GM21390 (cell line): ENCODE data around the gene ZCCHC10.
A peak's percentile ranks its signal among the peaks of the same experiment; 100 is the strongest.
"Not testable (repeated sequence)": the region's sequence is repeated elsewhere in the genome, so short reads cannot be mapped to it uniquely, and the experiment has no call there.

Experiments used
- ATAC-seq: cut with Tn5 transposase; IDR thresholded peaks from one replicate; pipeline ENCODE4 v1.9.1; 2021; ENCODE audit not compliant: unreplicated experiment

ZCCHC10 gene

GRCh38 chr5:132979367-132979940 is 46.9 kb downstream of the ZCCHC10 start:
- ATAC-seq: no peak

DNA sequence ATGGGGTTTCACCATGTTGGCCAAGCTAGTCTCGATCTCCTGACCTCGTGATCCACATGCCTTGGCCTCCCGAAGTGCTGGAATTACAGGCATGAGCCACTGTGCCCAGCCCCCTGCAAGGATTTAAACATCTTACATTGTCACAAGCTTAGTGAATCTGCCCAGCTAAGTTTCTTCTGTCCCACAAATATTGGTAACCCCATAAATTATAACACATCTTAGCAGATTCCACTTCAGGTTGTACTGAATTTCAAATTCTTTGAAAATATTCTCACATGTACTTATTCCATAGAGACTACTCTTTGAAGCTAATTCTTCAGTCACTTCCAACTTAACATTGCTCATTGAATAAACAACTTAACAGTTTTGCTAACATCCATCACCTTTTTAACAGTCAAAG is 49.5 kb downstream of the ZCCHC10 start:
- no peak for ATAC-seq

DNA sequence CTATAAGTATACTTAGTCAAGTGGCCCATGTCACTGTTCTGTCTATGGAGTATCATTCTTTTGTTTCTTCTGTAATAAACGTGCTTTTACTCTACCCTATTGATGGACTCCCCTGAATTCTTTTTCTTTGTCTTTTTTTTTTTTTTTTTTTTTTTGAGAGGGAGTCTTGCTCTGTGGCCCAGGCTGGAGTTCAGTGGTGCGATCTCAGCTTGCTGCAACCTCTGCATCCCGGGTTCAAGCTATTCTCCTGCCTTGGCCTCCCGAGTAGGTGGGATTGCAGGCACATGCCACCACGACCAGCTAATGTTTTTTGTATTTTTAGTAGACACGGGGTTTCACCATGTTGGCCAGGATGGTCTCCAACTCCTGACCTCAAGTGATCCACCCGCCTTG is 53.9 kb downstream of the ZCCHC10 start:
- not testable (repeated sequence) for ATAC-seq

GRCh38 chr5:132971483-132972435 is 54.6 kb downstream of the ZCCHC10 start:
- ATAC-seq: no peak

GRCh38 chr5:132965120-132965519 is 61.2 kb downstream of the ZCCHC10 start:
- no peak for ATAC-seq

DNA sequence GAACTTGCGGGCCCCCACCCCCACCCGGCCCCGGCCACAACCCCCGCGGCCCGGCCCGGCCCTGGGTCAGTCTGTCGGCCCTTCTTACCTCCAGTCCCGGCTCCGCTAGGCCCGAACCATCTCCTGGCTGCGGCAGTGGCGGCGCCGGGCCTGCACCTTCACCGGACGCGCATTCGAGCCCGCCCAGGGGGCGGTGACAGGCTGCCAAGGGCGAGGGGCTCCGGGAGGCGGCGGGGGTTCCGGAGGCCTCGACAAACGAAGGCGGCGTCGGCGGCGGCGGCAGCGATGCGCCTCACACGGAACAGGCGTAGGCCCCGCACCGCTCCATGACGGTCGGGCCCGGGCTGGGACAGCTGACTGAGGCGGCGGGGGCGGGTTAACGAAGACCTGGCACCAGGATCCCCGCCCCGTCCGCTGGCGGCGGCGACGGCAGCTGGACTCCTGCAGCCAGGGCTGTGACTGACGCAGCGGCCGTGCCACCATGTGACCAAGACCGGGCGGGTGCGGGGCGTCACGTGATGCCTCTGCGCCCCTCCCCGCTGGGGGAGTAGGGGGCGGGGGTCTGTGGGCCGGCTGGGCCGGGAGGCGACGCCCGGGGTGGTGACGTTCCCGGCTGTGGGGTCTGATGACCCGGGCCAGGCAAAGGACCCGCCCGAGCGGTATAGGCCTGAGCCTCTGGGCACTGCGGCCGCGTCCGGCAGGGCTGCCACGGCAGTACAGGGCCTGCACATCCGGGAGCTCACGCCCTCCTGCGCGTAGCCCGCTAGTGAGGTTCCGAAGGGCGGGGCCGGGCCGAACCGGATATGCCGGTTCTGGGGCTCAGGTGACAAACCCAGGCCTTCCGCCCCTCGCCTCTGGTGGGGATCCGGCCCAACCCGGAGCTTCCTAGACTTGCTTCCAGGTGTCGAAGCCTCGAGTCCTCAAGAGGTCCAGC is 62.9 kb downstream of the ZCCHC10 start, which contains the start of gene AFF4:
TSS of gene AFF4 (minus strand) at position 464 of the 934 bp plus-strand sequence. CDS start 26,445 bp downstream, outside the sequence.
- peak; percentile 93 for ATAC-seq

GRCh38 chr5:132962429-132963021 is 63.8 kb downstream of the ZCCHC10 start:
- no peak for ATAC-seq

- no peak for ATAC-seq
Observed at GRCh38 chr5:132961887-132962286, 64.5 kb downstream of the ZCCHC10 start.

DNA sequence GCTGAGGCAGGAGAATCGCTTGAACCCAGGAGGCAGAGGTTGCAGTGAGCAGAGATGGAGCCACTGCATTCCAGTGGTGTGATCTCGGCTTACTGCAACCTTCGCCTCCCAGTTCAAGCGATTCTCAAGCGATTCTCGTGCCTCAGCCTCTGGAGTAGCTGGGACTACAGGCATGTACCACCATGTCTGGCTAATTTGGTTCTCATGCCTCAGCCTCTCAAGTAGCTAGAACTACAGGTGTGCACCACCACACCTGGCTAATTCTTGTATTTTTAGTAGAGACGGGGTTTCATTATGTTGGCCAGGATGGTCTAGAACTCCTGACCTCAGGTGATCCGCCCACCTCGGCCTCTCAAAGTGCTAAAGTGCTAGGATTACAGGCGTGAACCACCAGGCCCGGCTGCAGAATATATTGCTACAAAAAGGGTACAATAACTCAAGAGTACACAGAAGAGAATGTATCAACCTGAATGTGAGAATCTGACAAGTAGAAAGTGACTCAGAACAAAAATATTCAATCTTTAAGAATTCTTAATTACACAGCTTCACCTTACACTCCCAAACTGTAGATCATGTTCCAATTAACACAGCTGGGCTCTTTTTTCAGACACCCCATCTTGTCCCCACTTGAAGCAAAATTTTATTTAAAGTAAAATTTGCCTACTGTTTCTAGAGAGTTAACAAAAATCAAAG is 65.1 kb downstream of the ZCCHC10 start:
- ATAC-seq: not testable (repeated sequence)

- ATAC-seq: not testable (repeated sequence)
Observed at GRCh38 chr5:132956166-132956799, 70.1 kb downstream of the ZCCHC10 start.

DNA sequence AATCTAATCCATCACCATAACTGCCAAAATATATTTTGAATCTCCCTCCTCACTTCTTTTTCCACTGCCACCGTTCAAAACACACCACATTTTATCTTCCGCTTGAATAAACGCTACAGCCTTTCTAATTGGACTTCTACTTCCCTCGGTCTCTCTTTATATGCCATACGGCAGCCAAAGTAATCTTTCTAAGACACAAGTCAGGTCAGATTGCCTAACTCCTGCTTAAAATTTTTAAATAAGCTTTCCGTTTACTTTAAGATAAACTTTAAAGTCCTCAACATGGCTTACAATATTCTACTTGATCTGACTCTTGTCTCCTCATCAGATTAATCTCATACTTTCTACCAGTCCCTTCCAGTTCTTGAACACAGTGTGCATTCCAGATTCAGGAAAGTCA is 72.6 kb downstream of the ZCCHC10 start:
- ATAC-seq: no peak

- no peak for ATAC-seq
Observed at GRCh38 chr5:132952829-132953228, 73.5 kb downstream of the ZCCHC10 start.

GRCh38 chr5:132951897-132952296 is 74.5 kb downstream of the ZCCHC10 start:
- ATAC-seq: no peak

DNA sequence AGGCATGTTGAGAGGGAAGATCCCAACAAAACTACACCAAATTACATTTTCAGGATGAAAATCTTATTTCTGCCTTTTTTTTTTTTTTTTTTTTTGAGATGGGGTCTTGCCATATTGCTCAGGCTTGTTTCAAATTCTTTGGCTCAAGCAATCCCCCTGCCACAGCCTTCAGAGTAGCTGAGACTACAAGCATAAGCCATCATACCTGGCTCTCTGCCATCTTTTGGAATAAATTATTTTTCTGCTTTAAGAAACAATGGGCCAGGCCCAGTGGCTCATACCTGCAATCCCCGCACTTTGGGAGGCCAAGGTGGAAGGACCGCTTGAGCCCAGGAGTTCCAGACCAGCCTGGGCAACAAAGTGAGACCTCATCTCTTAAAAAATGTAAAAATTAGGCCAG is 77.2 kb downstream of the ZCCHC10 start:
- no peak for ATAC-seq

DNA sequence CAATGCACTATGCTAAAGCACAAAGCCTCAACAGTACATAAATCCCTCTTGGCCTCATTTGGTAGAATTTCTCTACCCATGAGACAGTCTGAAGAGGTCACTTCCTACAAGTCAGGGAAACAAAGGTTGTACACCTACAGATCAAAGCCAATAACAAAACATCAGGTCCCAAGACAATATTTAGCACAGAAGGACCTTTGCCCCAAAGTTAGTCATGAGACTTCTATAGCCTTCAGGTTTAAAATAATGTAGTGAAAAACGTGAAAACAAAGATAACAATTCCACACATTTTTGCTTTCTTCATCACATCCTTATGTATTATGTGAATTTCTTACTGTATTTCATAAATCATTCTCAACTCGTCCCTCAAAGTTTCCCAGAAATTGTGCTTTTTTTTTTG is 78.7 kb downstream of the ZCCHC10 start:
- ATAC-seq: no peak
